C4-2B (cell line): ENCODE data around the gene TM9SF4.

Experiments
- CTCF ChIP-seq: fragments of 450-650 bp; conservative IDR thresholded peaks from 2 replicates; pipeline ENCODE4 v1.5.1; 2017; ENCODE audit warnings: mild to moderate bottlenecking
- ZFX ChIP-seq: fragments of 450-650 bp; IDR thresholded peaks from 2 replicates; pipeline ENCODE4 v1.6.1; 2017

GRCh38 chr20:32140603-32141002 lies 31.1 kb downstream of the TM9SF4 start:
- TF ChIP-seq CTCF (no peak), ZFX (no peak)
